A549 (cell line): ENCODE data around the gene DDX31.

Experiments used
- EHMT2 ChIP-seq: fragments of 200-600 bp; sonication (generic); IDR thresholded peaks from 2 replicates; pipeline ENCODE4 v1.6.1; 2016; ENCODE audit warnings: antibody characterized with exemption, low read depth, mild to moderate bottlenecking, moderate library complexity
- SMC3 ChIP-seq: fragments of >200 bp; sonication (Bioruptor Twin); formaldehyde crosslinking; IDR thresholded peaks from 3 replicates; pipeline ENCODE4 v1.6.1; 2018; ENCODE audit warnings: inconsistent platforms
- TF ChIP-seq, protein P1 (sequence below): fragments of >200 bp; sonication (Bioruptor Twin); formaldehyde crosslinking; IDR thresholded peaks from 3 replicates; pipeline ENCODE4 v1.5.1; 2016

GRCh38 chr9:132579427-132579798 is 90.4 kb downstream of the DDX31 start:
- TF ChIP-seq, protein P1, sequence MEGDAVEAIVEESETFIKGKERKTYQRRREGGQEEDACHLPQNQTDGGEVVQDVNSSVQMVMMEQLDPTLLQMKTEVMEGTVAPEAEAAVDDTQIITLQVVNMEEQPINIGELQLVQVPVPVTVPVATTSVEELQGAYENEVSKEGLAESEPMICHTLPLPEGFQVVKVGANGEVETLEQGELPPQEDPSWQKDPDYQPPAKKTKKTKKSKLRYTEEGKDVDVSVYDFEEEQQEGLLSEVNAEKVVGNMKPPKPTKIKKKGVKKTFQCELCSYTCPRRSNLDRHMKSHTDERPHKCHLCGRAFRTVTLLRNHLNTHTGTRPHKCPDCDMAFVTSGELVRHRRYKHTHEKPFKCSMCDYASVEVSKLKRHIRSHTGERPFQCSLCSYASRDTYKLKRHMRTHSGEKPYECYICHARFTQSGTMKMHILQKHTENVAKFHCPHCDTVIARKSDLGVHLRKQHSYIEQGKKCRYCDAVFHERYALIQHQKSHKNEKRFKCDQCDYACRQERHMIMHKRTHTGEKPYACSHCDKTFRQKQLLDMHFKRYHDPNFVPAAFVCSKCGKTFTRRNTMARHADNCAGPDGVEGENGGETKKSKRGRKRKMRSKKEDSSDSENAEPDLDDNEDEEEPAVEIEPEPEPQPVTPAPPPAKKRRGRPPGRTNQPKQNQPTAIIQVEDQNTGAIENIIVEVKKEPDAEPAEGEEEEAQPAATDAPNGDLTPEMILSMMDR: no peak
- no peak for TF ChIP-seq EHMT2
- no peak for TF ChIP-seq SMC3
